Measurements from ENCODE around the gene TMEM151B. TPM values are rescaled to one million over a fixed set of nuclear protein-coding genes. Genes with fewer than 3 reads are reported as not detected.
A peak's percentile ranks its signal among the peaks of the same experiment; 100 is the strongest.

The TMEM151B gene
- total and polyA plus RNA-seq, 10 donors = 0.03 to 0.17 (median 0.11) TPM; not detected in 7

DNA sequence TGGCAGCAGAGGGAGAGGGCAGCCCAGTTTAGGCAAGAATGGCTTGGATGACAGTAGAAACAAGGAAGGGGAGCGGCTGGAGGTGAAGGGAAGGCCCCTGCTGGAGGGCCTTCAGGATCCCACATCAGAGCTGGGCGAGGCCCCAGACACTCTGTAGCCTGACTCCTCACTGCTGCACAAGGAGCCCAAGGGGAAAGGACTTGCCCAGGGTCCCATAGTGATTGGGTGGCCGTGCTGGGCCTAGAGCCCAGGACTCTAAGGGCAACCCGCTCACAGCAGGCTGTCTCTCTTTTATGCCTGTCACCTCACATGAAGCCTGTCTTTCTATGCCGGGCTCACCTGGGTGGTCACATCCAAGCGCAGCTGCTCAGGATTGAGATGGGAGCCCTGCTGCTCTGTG lies 33.6 kb downstream of the TMEM151B start:
- TF ChIP-seq POLR2AphosphoS5 (IDR thresholded peaks at IDR 0.05) = no peak
- TF ChIP-seq, protein P1, sequence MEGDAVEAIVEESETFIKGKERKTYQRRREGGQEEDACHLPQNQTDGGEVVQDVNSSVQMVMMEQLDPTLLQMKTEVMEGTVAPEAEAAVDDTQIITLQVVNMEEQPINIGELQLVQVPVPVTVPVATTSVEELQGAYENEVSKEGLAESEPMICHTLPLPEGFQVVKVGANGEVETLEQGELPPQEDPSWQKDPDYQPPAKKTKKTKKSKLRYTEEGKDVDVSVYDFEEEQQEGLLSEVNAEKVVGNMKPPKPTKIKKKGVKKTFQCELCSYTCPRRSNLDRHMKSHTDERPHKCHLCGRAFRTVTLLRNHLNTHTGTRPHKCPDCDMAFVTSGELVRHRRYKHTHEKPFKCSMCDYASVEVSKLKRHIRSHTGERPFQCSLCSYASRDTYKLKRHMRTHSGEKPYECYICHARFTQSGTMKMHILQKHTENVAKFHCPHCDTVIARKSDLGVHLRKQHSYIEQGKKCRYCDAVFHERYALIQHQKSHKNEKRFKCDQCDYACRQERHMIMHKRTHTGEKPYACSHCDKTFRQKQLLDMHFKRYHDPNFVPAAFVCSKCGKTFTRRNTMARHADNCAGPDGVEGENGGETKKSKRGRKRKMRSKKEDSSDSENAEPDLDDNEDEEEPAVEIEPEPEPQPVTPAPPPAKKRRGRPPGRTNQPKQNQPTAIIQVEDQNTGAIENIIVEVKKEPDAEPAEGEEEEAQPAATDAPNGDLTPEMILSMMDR (IDR thresholded peaks at IDR 0.05 in 8 of 11, conservative IDR thresholded peaks at IDR 0.05 in 3 of 11) = no peak
- TF ChIP-seq POLR2A (IDR thresholded peaks at IDR 0.05) = no peak

GRCh38 chr6:44304282-44305199 lies 34.3 kb downstream of the TMEM151B start:
- Histone ChIP-seq H3K27ac (no peak overlapping the region), H3K9me3 (no peaks in the 10 kb centered on the region), H3K4me3 (no peak overlapping the region), H3K27me3 (replicated peaks in 1 of 7) (no peaks in the 10 kb centered on the region), H3K4me1 (no peaks in the 10 kb centered on the region), H3K36me3 (peaks cover 0 to 100% (median 90%) of the 10 kb centered on the region in 6 donors)
- TF ChIP-seq, protein P1 (IDR thresholded peaks at IDR 0.05 in 8 of 11, conservative IDR thresholded peaks at IDR 0.05 in 3 of 11) = peak; percentile 58 to 92 (median 80)
- no peak for TF ChIP-seq POLR2AphosphoS5 (IDR thresholded peaks at IDR 0.05)
- 85 to 90% (median 85%) methylated on average over 21 to 25 of the region's 25 CpGs for WGBS, 5 donors
- peak; percentile 83 for DNase-seq
- intact Hi-C loops (cut with DNase I; ENCODE audit: low total_unique reads) = no loop called here

More for the DNA sequence above, 33.6 kb downstream of the TMEM151B start:
- intact Hi-C loops (cut with DNase I; ENCODE audit: low total_unique reads) = no loop called here
- Histone ChIP-seq H3K4me3 (no peak overlapping the region), H3K4me1 (no peaks in the 10 kb centered on the region), H3K27me3 (replicated peaks in 1 of 7) (no peaks in the 10 kb centered on the region), H3K36me3 (peaks cover 0 to 97% (median 83%) of the 10 kb centered on the region in 6 donors), H3K9me3 (no peaks in the 10 kb centered on the region), H3K27ac (no peak overlapping the region)
- no peak for DNase-seq
- WGBS, 5 donors = 96 to 98% (median 97%) methylated on average over 4 to 6 of the region's 6 CpGs

DNA sequence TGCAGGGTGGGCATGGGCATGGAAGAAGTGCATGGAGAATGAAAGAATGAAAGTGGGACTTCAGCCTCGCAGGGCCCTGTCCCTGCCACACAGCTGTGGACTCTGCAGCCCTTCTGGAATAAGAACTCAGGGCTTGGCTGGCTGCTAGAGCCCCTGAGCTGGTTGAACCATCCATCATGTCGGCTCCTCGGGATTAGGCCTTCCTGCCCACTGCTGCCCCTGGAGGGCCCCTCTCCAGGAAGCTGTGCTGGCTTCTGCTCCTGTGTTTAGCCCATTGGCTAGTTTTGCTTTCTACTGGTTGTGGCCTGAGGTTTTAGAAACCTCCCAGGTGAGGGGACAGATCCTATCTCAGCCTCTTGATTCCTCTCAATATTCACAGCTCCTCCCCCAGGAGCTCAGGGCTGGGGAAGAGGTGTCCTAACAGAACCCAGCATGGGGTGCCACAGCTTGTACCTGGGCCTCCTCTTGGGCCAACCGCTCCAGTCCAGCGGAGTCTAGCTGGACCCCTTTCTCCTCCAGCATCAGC lies 35.0 kb downstream of the TMEM151B start:
- no peak overlapping the region for H3K4me3 ChIP-seq
- TF ChIP-seq, protein P1 (IDR thresholded peaks at IDR 0.05 in 8 of 11, conservative IDR thresholded peaks at IDR 0.05 in 3 of 11) = no peak
- no peak for TF ChIP-seq POLR2AphosphoS5 (IDR thresholded peaks at IDR 0.05)
- TF ChIP-seq POLR2A (IDR thresholded peaks at IDR 0.05) = no peak
- WGBS, 5 donors = 87 to 93% (median 88%) methylated on average over 3 to 5 of the region's 5 CpGs
- H3K27ac ChIP-seq = no peak overlapping the region
- H3K4me1 ChIP-seq = no peaks in the 10 kb centered on the region
- intact Hi-C loops (cut with DNase I; ENCODE audit: low total_unique reads) = no loop called here
- peaks cover 0 to 100% (median 95%) of the 10 kb centered on the region in 6 donors for H3K36me3 ChIP-seq
- no peaks in the 10 kb centered on the region for H3K9me3 ChIP-seq
- H3K27me3 ChIP-seq (replicated peaks in 1 of 7) = no peaks in the 10 kb centered on the region
- DNase-seq = no peak

- 88 to 94% (median 93%) methylated on average over 8 of the region's 8 CpGs for WGBS, 5 donors
- no peak for DNase-seq
- no peaks in the 10 kb centered on the region for H3K9me3 ChIP-seq
- peaks cover 0 to 100% (median 95%) of the 10 kb centered on the region in 6 donors for H3K36me3 ChIP-seq
- H3K4me1 ChIP-seq = peaks cover 0 to 6% (median 2%) of the 10 kb centered on the region in 6 donors
- intact Hi-C loops (cut with DNase I; ENCODE audit: low total_unique reads) = no loop called here
- no peak overlapping the region for H3K27ac ChIP-seq
- TF ChIP-seq, protein P1 (IDR thresholded peaks at IDR 0.05 in 8 of 11, conservative IDR thresholded peaks at IDR 0.05 in 3 of 11) = no peak
- TF ChIP-seq POLR2AphosphoS5 (IDR thresholded peaks at IDR 0.05) (no peak), POLR2A (IDR thresholded peaks at IDR 0.05) (no peak)
- H3K27me3 ChIP-seq (replicated peaks in 1 of 7) = no peaks in the 10 kb centered on the region
- H3K4me3 ChIP-seq = no peak overlapping the region
These were observed 36.5 kb downstream of the TMEM151B start for GRCh38 chr6:44306710-44307109.

Data from spleen (tissue), 11 donors.